IMR-90 (cell line): ENCODE data around the gene IREB2. TPM values are rescaled to one million over a fixed set of nuclear protein-coding genes. Genes with fewer than 3 reads are reported as not detected.

Experiments used
- ATAC-seq: fragments of 200-7000 bp; cut with Tn5 transposase; 2 replicates; pipeline ENCODE4 v1.9.1; 2020; ENCODE audit warnings: low read depth, mild to moderate bottlenecking, moderate library complexity
- BruUV-seq: library from RNA; stranded (reverse); fragments of 400-500 nt; replicated peaks from 2 replicates; lab custom pipeline; 2021; lab: Mats Ljungman, UMichigan
- CTCF ChIA-PET: fragments of 300-600 bp; formaldehyde crosslinking; extraction: SDS; loops from one replicate; lab custom pipeline; 2021; ENCODE audit warnings: antibody characterized with exemption; lab: Yijun Ruan, JAX
- POLR2A ChIA-PET: fragments of 300-600 bp; sonication (Branson Sonifier 250); formaldehyde crosslinking; loops from one replicate; lab custom pipeline; 2022; ENCODE audit warnings: antibody characterized with exemption; ENCODE audit not compliant: unreplicated experiment; lab: Charles Lee
- DNase-seq: peaks from one replicate; pipeline ENCODE4 v3.0.0; 2013
- H2AFZ ChIP-seq: replicated peaks from 2 replicates; pipeline ENCODE3; 2013; ENCODE audit warnings: low read length, mild to moderate bottlenecking; ENCODE audit not compliant: poor library complexity
- H2AK5ac ChIP-seq: 2 replicates; pipeline ENCODE4 v1.6.1; 2013; ENCODE audit warnings: low read depth, low read length, inconsistent platforms
- H2AK9ac ChIP-seq: replicated peaks from 2 replicates; pipeline ENCODE3; 2013; ENCODE audit warnings: mild to moderate bottlenecking, low read depth, low read length, moderate library complexity; ENCODE audit not compliant: poor library complexity
- H2BK120ac ChIP-seq: 2 replicates; pipeline ENCODE4 v1.6.1; 2013; ENCODE audit warnings: low read depth, low read length, inconsistent platforms
- H2BK15ac ChIP-seq: 3 replicates; pipeline ENCODE4 v1.6.1; 2013; ENCODE audit warnings: low read depth, low read length, inconsistent platforms
- H2BK20ac ChIP-seq: 2 replicates; pipeline ENCODE4 v1.6.1; 2013; ENCODE audit warnings: low read depth, mild to moderate bottlenecking, inconsistent platforms, low read length, moderate library complexity
- H2BK5ac ChIP-seq: 2 replicates; pipeline ENCODE4 v1.6.1; 2013; ENCODE audit warnings: mild to moderate bottlenecking, low read depth, low read length, inconsistent platforms; ENCODE audit not compliant: poor library complexity, severe bottlenecking
- H3K14ac ChIP-seq: replicated peaks from 2 replicates; pipeline ENCODE4 v1.6.1; 2013; ENCODE audit warnings: low read depth, low read length, inconsistent platforms
- H3K18ac ChIP-seq: 2 replicates; pipeline ENCODE4 v1.6.1; 2013; ENCODE audit warnings: low read depth, low read length, control low read depth
- H3K23ac ChIP-seq: 2 replicates; pipeline ENCODE4 v1.6.1; 2013; ENCODE audit warnings: low read depth, low read length, inconsistent platforms
- H3K27ac ChIP-seq: 2 replicates; pipeline ENCODE4 v1.5.1; 2013; ENCODE audit warnings: mild to moderate bottlenecking, control low read depth, low read length; ENCODE audit not compliant: insufficient read depth
- H3K27me3 ChIP-seq: 2 replicates; pipeline ENCODE4 v1.6.1; 2013; ENCODE audit warnings: low read length; ENCODE audit not compliant: control insufficient read depth, insufficient read depth
- H3K36me3 ChIP-seq: 2 replicates; pipeline ENCODE4 v1.6.1; 2013; ENCODE audit warnings: low read length, mixed read lengths; ENCODE audit not compliant: control insufficient read depth, insufficient read depth
- H3K4ac ChIP-seq: 2 replicates; pipeline ENCODE4 v1.6.1; 2013; ENCODE audit warnings: low read depth, low read length, inconsistent platforms
- H3K4me1 ChIP-seq: 2 replicates; pipeline ENCODE4 v1.6.1; 2013; ENCODE audit warnings: low read length, mixed read lengths; ENCODE audit not compliant: control insufficient read depth, insufficient read depth
- H3K4me2 ChIP-seq: 2 replicates; pipeline ENCODE4 v1.6.1; 2013; ENCODE audit warnings: low read depth, mild to moderate bottlenecking, control low read depth, low read length, moderate library complexity
- H3K4me3 ChIP-seq: 2 replicates; pipeline ENCODE4 v1.5.1; 2013; ENCODE audit warnings: low read depth, mild to moderate bottlenecking, control low read depth, low read length, moderate library complexity; ENCODE audit not compliant: insufficient read depth
- H3K56ac ChIP-seq: 2 replicates; pipeline ENCODE4 v1.6.1; 2013; ENCODE audit warnings: low read length, inconsistent platforms; ENCODE audit not compliant: insufficient read depth; ENCODE audit errors: extremely low read depth
- H3K79me1 ChIP-seq, 2 experiments: 2 replicates each; pipeline ENCODE4 v1.6.1; 2013; ENCODE audit warnings: low read length in 2 of 2, inconsistent platforms in 1 of 2, low read depth in 1 of 2
- H3K9ac ChIP-seq: 2 replicates; pipeline ENCODE4 v1.6.1; 2013; ENCODE audit warnings: low read depth, low read length, control low read depth
- H3K9me1 ChIP-seq: 2 replicates; pipeline ENCODE4 v1.6.1; 2013; ENCODE audit warnings: low read length, inconsistent platforms; ENCODE audit not compliant: insufficient read depth
- H3K9me3 ChIP-seq: 2 replicates; pipeline ENCODE4 v1.6.1; 2013; ENCODE audit warnings: low read length; ENCODE audit not compliant: control insufficient read depth, insufficient read depth
- H4K20me1 ChIP-seq: 2 replicates; pipeline ENCODE4 v1.6.1; 2013; ENCODE audit warnings: low read length, inconsistent platforms; ENCODE audit not compliant: insufficient read depth
- H4K5ac ChIP-seq: 2 replicates; pipeline ENCODE4 v1.6.1; 2013; ENCODE audit warnings: mild to moderate bottlenecking, low read depth, low read length, control low read depth
- H4K8ac ChIP-seq, 2 experiments: 2 replicates each; pipeline ENCODE4 v1.6.1; 2013; ENCODE audit warnings: low read depth in 2 of 2, low read length in 2 of 2, control low read depth in 1 of 2, inconsistent platforms in 1 of 2
- H4K91ac ChIP-seq: 2 replicates; pipeline ENCODE4 v1.6.1; 2013; ENCODE audit warnings: low read depth, low read length, inconsistent platforms; ENCODE audit not compliant: insufficient read depth
- BHLHE40 ChIP-seq: fragments of 150-350 bp; IDR thresholded peaks from 2 replicates; pipeline ENCODE4 v1.6.1; 2016; ENCODE audit warnings: mild to moderate bottlenecking, low read depth, low read length
- CEBPB ChIP-seq: IDR thresholded peaks from 2 replicates; pipeline ENCODE4 v1.6.1; 2012; ENCODE audit warnings: low read depth, low read length, improper control_type of control experiment
- CHD1 ChIP-seq: IDR thresholded peaks from 2 replicates; pipeline ENCODE4 v1.6.1; 2012; ENCODE audit warnings: low read depth, low read length, improper control_type of control experiment
- FOS ChIP-seq: fragments of 150-350 bp; IDR thresholded peaks from 2 replicates; pipeline ENCODE4 v1.6.1; 2016; ENCODE audit warnings: low read depth, low read length
- MAFK ChIP-seq: IDR thresholded peaks from 2 replicates; pipeline ENCODE4 v1.6.1; 2012; ENCODE audit warnings: low read depth, low read length, improper control_type of control experiment
- MAZ ChIP-seq: IDR thresholded peaks from 2 replicates; pipeline ENCODE4 v1.6.1; 2012; ENCODE audit warnings: low read depth, mild to moderate bottlenecking, low read length, improper control_type of control experiment, moderate library complexity, borderline replicate concordance
- MXI1 ChIP-seq: IDR thresholded peaks from 2 replicates; pipeline ENCODE4 v1.6.1; 2012; ENCODE audit warnings: low read depth, mild to moderate bottlenecking, low read length, moderate library complexity, borderline replicate concordance
- NFE2L2 ChIP-seq: fragments of 150-350 bp; IDR thresholded peaks from 2 replicates; pipeline ENCODE4 v1.6.1; 2016; ENCODE audit warnings: low read depth, mild to moderate bottlenecking, low read length
- POLR2A ChIP-seq: IDR thresholded peaks from 2 replicates; pipeline ENCODE4 v1.6.1; 2012; ENCODE audit warnings: mild to moderate bottlenecking, low read depth, low read length
- RAD21 ChIP-seq: IDR thresholded peaks from 2 replicates; pipeline ENCODE4 v1.6.1; 2012; ENCODE audit warnings: low read length, improper control_type of control experiment
- RCOR1 ChIP-seq: IDR thresholded peaks from 2 replicates; pipeline ENCODE4 v1.6.1; 2012; ENCODE audit warnings: mild to moderate bottlenecking, low read length, improper control_type of control experiment; ENCODE audit not compliant: insufficient replicate concordance
- RFX5 ChIP-seq: IDR thresholded peaks from 2 replicates; pipeline ENCODE4 v1.8.0; 2012; ENCODE audit warnings: low read depth, mild to moderate bottlenecking, low read length, moderate library complexity
- SMC3 ChIP-seq: fragments of 150-350 bp; IDR thresholded peaks from 2 replicates; pipeline ENCODE4 v1.6.1; 2016; ENCODE audit warnings: low read depth, mild to moderate bottlenecking, antibody characterized with exemption, low read length, moderate library complexity
- WGBS, 2 experiments: methylation state at CpG; one replicate each; pipeline versions ENCODE4 v1.1.5 to v1.1.7; 2013; ENCODE audit warnings: missing lambda C conversion rate in 2 of 2; ENCODE audit not compliant: insufficient read length in 1 of 2; ENCODE audit errors: extremely low coverage in 2 of 2; 5-methylcytosine and 5-hydroxymethylcytosine counted together
- dilution Hi-C: fragments of 300-500 bp; cut with HindIII; formaldehyde crosslinking; loops from one replicate; pipeline ENCODE4 v1.14.3; 2018; ENCODE audit warnings: low sequenced_read_pairs; ENCODE audit not compliant: unreplicated experiment
- in situ Hi-C: fragments of 300-500 bp; cut with MboI; formaldehyde crosslinking; loops from 3 replicates; pipeline ENCODE4 v1.14.3; 2019; ENCODE audit warnings: low sequenced_read_pairs, inconsistent platforms, mixed read lengths
- intact Hi-C: fragments of 100-400 bp; cut with micrococcal nuclease; formaldehyde crosslinking; loops from 2 replicates; pipeline ENCODE4 v1.10.0; 2022
- polyA plus RNA-seq, 3 experiments: library from polyadenylated mRNA; depleted of rRNA; stranded (reverse); fragments of >200 nt; gene quantifications; 2 replicates each; pipeline ENCODE4 v1.2.3, GENCODE V29; 2012; ENCODE audit warnings: low replicate concordance in 1 of 3
- total RNA-seq: library from RNA; depleted of rRNA; stranded (reverse); fragments of >200 nt; gene quantifications from 2 replicates; pipeline ENCODE4 v1.2.3, GENCODE V29; 2012
- TF ChIP-seq, protein P1 (sequence below): conservative IDR thresholded peaks from 2 replicates; pipeline ENCODE4 v1.5.1; 2012; ENCODE audit warnings: mild to moderate bottlenecking, low read depth, low read length, improper control_type of control experiment
- TF ChIP-seq, protein P2 (sequence below): fragments of 150-350 bp; IDR thresholded peaks from 2 replicates; pipeline ENCODE4 v1.6.1; 2017; ENCODE audit warnings: mild to moderate bottlenecking, antibody characterized with exemption, low read length, low read depth
- TF ChIP-seq, protein P3 (sequence below): fragments of 150-350 bp; IDR thresholded peaks from 2 replicates; pipeline ENCODE4 v1.6.1; 2016; ENCODE audit warnings: low read depth, mild to moderate bottlenecking, low read length, moderate library complexity, borderline replicate concordance

Gene IREB2
- total and polyA plus RNA-seq, 2 of the 4 experiments (the other 2 are of a cell fraction), result 12.2 to 13.5 TPM

DNA sequence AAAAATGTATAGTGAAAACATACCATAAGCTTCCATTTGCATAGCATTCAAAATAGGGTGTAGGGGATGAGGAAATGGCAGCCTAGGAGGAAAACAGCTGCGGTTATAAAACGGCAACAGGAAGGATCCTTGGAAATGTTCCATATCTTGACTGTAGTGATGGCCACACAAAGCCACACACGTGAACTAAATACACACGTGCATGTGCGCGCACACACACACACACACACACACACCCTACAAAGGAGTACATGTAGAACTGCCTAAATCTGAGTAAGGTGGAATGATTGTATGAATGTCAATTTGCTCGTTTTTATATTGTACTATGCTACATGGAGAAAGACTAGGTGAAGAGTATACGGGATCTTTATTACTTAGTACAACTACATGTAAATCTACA, 3.9 kb upstream of the IREB2 start:
- Histone ChIP-seq H4K5ac (no peak overlapping the region), H3K27me3 (peaks cover 19% of the 10 kb centered on the region), H3K4me2 (no peak overlapping the region), H2AK9ac (no peak overlapping the region), H3K56ac (no peak overlapping the region), H3K14ac (no peak overlapping the region), H3K9me3 (peaks cover 2% of the 10 kb centered on the region; the same call in 1 of the 2 replicates), H2BK120ac (no peak overlapping the region), H2AK5ac (no peak overlapping the region), H3K79me1 (peaks cover 0 to 14% of the 10 kb centered on the region in 2 experiments; a peak in 1 of 4 replicates), H2AFZ (no peak overlapping the region), H3K23ac (no peak overlapping the region), H3K9me1 (no peaks in the 10 kb centered on the region), H3K9ac (no peak overlapping the region), H3K27ac (no peak overlapping the region), H4K20me1 (peaks cover 8% of the 10 kb centered on the region; the same call in 1 of the 2 replicates), H2BK5ac (no peak overlapping the region), H4K8ac (no peak overlapping the region), H3K4ac (no peak overlapping the region), H4K91ac (no peak overlapping the region), H3K4me3 (no peak overlapping the region), H2BK20ac (no peak overlapping the region), H3K18ac (no peak overlapping the region), H3K4me1 (no peaks in the 10 kb centered on the region), H3K36me3 (no peaks in the 10 kb centered on the region), H2BK15ac (no peak overlapping the region)
- no CpG with 5 or more reads among the region's 8 CpGs for WGBS, 2 experiments
- BruUV-seq, result no TSS peak
- ATAC-seq (no peak), DNase-seq (no peak)
- dilution Hi-C loops, result no loop called here
- TF ChIP-seq MAFK (no peak), CEBPB (no peak), SMC3 (no peak), RCOR1 (no peak), FOS (no peak), RFX5 (no peak), CHD1 (no peak), MAZ (no peak), BHLHE40 (no peak), MXI1 (no peak), POLR2A (no peak), RAD21 (no peak), NFE2L2 (no peak)
- TF ChIP-seq, protein P1, sequence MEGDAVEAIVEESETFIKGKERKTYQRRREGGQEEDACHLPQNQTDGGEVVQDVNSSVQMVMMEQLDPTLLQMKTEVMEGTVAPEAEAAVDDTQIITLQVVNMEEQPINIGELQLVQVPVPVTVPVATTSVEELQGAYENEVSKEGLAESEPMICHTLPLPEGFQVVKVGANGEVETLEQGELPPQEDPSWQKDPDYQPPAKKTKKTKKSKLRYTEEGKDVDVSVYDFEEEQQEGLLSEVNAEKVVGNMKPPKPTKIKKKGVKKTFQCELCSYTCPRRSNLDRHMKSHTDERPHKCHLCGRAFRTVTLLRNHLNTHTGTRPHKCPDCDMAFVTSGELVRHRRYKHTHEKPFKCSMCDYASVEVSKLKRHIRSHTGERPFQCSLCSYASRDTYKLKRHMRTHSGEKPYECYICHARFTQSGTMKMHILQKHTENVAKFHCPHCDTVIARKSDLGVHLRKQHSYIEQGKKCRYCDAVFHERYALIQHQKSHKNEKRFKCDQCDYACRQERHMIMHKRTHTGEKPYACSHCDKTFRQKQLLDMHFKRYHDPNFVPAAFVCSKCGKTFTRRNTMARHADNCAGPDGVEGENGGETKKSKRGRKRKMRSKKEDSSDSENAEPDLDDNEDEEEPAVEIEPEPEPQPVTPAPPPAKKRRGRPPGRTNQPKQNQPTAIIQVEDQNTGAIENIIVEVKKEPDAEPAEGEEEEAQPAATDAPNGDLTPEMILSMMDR, result no peak
- TF ChIP-seq, protein P2, sequence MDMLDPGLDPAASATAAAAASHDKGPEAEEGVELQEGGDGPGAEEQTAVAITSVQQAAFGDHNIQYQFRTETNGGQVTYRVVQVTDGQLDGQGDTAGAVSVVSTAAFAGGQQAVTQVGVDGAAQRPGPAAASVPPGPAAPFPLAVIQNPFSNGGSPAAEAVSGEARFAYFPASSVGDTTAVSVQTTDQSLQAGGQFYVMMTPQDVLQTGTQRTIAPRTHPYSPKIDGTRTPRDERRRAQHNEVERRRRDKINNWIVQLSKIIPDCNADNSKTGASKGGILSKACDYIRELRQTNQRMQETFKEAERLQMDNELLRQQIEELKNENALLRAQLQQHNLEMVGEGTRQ, result no peak
- TF ChIP-seq, protein P3, sequence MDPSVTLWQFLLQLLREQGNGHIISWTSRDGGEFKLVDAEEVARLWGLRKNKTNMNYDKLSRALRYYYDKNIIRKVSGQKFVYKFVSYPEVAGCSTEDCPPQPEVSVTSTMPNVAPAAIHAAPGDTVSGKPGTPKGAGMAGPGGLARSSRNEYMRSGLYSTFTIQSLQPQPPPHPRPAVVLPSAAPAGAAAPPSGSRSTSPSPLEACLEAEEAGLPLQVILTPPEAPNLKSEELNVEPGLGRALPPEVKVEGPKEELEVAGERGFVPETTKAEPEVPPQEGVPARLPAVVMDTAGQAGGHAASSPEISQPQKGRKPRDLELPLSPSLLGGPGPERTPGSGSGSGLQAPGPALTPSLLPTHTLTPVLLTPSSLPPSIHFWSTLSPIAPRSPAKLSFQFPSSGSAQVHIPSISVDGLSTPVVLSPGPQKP, result no peak
- intact Hi-C loops, result no loop called here
- in situ Hi-C loops, result loop anchor here (25.0 kb wide), 1 partner anchor 472 kb away; no protein-coding TSS in a partner anchor
- ChIA-PET CTCF (interaction anchor here (0.7 kb wide), 1 partner anchor 11 kb away, joined by 3 read pairs; no protein-coding TSS in a partner anchor), POLR2A (no interaction called here)
